ENCODE measurements around the gene LRRN2. TPM values are rescaled to one million over a fixed set of nuclear protein-coding genes. Genes with fewer than 3 reads are reported as not detected.

Gene LRRN2
- total and polyA plus RNA-seq, 2 donors (not counting 3 experiments of a cell fraction or from before 2014, with no cell fraction given), result not detected

DNA sequence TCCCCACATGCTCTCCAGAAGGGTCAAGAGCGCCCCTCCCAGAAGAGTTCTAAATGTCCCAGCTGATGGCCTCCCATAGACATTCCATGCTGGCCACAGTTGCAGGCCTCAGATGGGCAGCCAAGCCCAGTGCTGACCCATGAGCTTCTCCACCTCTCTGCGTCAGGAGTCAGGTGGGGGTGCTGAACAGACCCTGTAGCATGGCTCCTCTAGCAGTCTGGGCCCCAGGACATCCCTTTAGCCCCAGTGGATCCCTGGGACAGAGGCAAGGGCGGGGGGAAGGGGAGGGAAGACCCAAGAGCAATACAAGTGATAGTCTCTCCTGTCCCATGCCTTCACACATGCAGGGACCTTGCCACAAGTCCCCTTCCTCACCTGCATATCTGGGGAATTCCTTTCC lies 56.7 kb downstream of the LRRN2 start:
- Histone ChIP-seq H3K9me1 (replicated peaks; ENCODE audit: control insufficient read depth, extremely low read depth, insufficient read depth, low read length) (no peaks in the 10 kb centered on the region), H3K4me2 (ENCODE audit: insufficient read depth, low read length) (no peak overlapping the region), H3K9ac (replicated peaks; ENCODE audit: extremely low read depth, insufficient read depth, low read length) (no peak overlapping the region), H3K27me3 (ENCODE audit: control insufficient read depth in 2 of 2, insufficient read depth in 2 of 2, low read length in 2 of 2) (peaks cover 2 to 3% of the 10 kb centered on the region in 2 experiments), H3K4me1 (ENCODE audit: control insufficient read depth, extremely low read depth, insufficient read depth, low read length) (no peaks in the 10 kb centered on the region), H4K20me1 (replicated peaks; ENCODE audit: control insufficient read depth, extremely low read depth, insufficient read depth, low read length) (no peaks in the 10 kb centered on the region), H3K9me3 (replicated peaks; ENCODE audit: control insufficient read depth, insufficient read depth, low read length) (no peaks in the 10 kb centered on the region), H3K4me3 (replicated peaks in 1 of 3; ENCODE audit: insufficient read depth in 1 of 3, low read depth in 1 of 3, low read length in 3 of 3) (no peak overlapping the region), H3K27ac (ENCODE audit: insufficient read depth, low read depth, low read length) (no peak overlapping the region), H3K36me3 (ENCODE audit: control insufficient read depth in 2 of 2, extremely low read depth in 1 of 2, insufficient read depth in 2 of 2, low read length in 2 of 2) (no peaks in the 10 kb centered on the region), H2AFZ (ENCODE audit: low read depth, low read length) (no peak overlapping the region), H3K79me2 (ENCODE audit: control insufficient read depth, insufficient read depth, low read length) (no peaks in the 10 kb centered on the region)
- DNase-seq (ENCODE audit: low read depth, low spot score) (no peak), FAIRE-seq (no peak)
- ChIA-PET CTCF (interaction anchor here (0.9 kb wide), 1 partner anchor 179 kb away, joined by 4 read pairs; no protein-coding TSS in a partner anchor), POLR2A (no interaction called here)
- no TSS peak for BruUV-seq (replicated peaks)
- intact Hi-C loops (cut with micrococcal nuclease), result no loop called here
- TF ChIP-seq GATA2 (IDR thresholded peaks at IDR 0.05; ENCODE audit: insufficient read depth, insufficient read length, low read depth, low read length), result no peak
- TF ChIP-seq, protein P1, sequence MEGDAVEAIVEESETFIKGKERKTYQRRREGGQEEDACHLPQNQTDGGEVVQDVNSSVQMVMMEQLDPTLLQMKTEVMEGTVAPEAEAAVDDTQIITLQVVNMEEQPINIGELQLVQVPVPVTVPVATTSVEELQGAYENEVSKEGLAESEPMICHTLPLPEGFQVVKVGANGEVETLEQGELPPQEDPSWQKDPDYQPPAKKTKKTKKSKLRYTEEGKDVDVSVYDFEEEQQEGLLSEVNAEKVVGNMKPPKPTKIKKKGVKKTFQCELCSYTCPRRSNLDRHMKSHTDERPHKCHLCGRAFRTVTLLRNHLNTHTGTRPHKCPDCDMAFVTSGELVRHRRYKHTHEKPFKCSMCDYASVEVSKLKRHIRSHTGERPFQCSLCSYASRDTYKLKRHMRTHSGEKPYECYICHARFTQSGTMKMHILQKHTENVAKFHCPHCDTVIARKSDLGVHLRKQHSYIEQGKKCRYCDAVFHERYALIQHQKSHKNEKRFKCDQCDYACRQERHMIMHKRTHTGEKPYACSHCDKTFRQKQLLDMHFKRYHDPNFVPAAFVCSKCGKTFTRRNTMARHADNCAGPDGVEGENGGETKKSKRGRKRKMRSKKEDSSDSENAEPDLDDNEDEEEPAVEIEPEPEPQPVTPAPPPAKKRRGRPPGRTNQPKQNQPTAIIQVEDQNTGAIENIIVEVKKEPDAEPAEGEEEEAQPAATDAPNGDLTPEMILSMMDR (IDR thresholded peaks at IDR 0.05; ENCODE audit: extremely low read depth in 1 of 2, insufficient read depth in 1 of 2, low read depth in 1 of 2, low read length in 2 of 2), result no peak
- TF ChIP-seq POLR2A (IDR thresholded peaks at IDR 0.05; ENCODE audit: low read depth, low read length), result no peak
- no peak for TF ChIP-seq EZH2 (IDR thresholded peaks at IDR 0.05; ENCODE audit: borderline replicate concordance, low read depth, low read length, severe bottlenecking)
- TF ChIP-seq JUN (IDR thresholded peaks at IDR 0.05; ENCODE audit: borderline replicate concordance, insufficient read depth, insufficient read length, low read depth), result no peak
- TF ChIP-seq MYC (IDR thresholded peaks at IDR 0.05; ENCODE audit: low read depth, low read length), result no peak
- TF ChIP-seq, protein P2, sequence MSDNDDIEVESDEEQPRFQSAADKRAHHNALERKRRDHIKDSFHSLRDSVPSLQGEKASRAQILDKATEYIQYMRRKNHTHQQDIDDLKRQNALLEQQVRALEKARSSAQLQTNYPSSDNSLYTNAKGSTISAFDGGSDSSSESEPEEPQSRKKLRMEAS (IDR thresholded peaks at IDR 0.05; ENCODE audit: insufficient read depth, insufficient read length), result no peak
- TF ChIP-seq FOS (IDR thresholded peaks at IDR 0.05; ENCODE audit: borderline replicate concordance, insufficient read depth, low read length), result no peak
- no peak for TF ChIP-seq POLR2AphosphoS5 (IDR thresholded peaks at IDR 0.05; ENCODE audit: insufficient read depth, low read depth, low read length)
- dilution Hi-C loops (cut with MboI; ENCODE audit: extremely low pct_ligation_motif_present, low sequenced_read_pairs), result no loop called here
